HUDEP-2 (cell line): ENCODE measurements around the gene ESYT2.
"Not testable (repeated sequence)": the region's sequence is repeated elsewhere in the genome, so short reads cannot be mapped to it uniquely, and the experiment has no call there.

Experiments
- DNase-seq, 76 experiments: peaks; one replicate each; lab custom pipeline; 2025; ENCODE audit not compliant: unreplicated experiment in 76 of 76; lab: John Stamatoyannopoulos, UW

Gene ESYT2

GRCh38 chr7:158703679-158704523, 125.4 kb downstream of the ESYT2 start:
- DNase-seq = not testable (repeated sequence)

GRCh38 chr7:158702944-158703343, 126.4 kb downstream of the ESYT2 start:
- no peak for DNase-seq

- no peak for DNase-seq
Observed at GRCh38 chr7:158702196-158702595, 127.1 kb downstream of the ESYT2 start.

- DNase-seq = no peak
Observed at GRCh38 chr7:158700008-158700407, 129.3 kb downstream of the ESYT2 start.

- DNase-seq = no peak
Observed at GRCh38 chr7:158699341-158699740, 130.0 kb downstream of the ESYT2 start.

- no peak for DNase-seq
Observed at GRCh38 chr7:158698657-158699195, 130.6 kb downstream of the ESYT2 start.

- not testable (repeated sequence) for DNase-seq
Observed at GRCh38 chr7:158697597-158697996, 131.7 kb downstream of the ESYT2 start.

- peak in 28 of 76 experiments; percentile 9 to 62 (median 30) for DNase-seq
Observed at GRCh38 chr7:158695726-158696452, 133.4 kb downstream of the ESYT2 start.

GRCh38 chr7:158695056-158695455, 134.3 kb downstream of the ESYT2 start:
- DNase-seq = no peak

GRCh38 chr7:158694650-158695049, 134.7 kb downstream of the ESYT2 start:
- DNase-seq = no peak

GRCh38 chr7:158689488-158689887, 139.8 kb downstream of the ESYT2 start:
- DNase-seq = no peak

- no peak for DNase-seq
Observed at GRCh38 chr7:158687406-158687805, 141.9 kb downstream of the ESYT2 start.

GRCh38 chr7:158685693-158686092, 143.6 kb downstream of the ESYT2 start:
- no peak for DNase-seq

GRCh38 chr7:158684329-158684728, 145.0 kb downstream of the ESYT2 start:
- no peak for DNase-seq

- no peak for DNase-seq
Observed at GRCh38 chr7:158683541-158683940, 145.8 kb downstream of the ESYT2 start.

GRCh38 chr7:158682456-158682855, 146.9 kb downstream of the ESYT2 start:
- DNase-seq = no peak
